ENCODE measurements around the gene ARAP1. TPM values are rescaled to one million over a fixed set of nuclear protein-coding genes. Genes with fewer than 3 reads are reported as not detected.

Gene ARAP1
- total and polyA plus RNA-seq, 2 of the 8 experiments (the other 6 are each of a cell fraction or from before 2014, with no cell fraction given): 25.7 to 61.6 TPM

- no peak for TF ChIP-seq SAP30 (IDR thresholded peaks at IDR 0.05; ENCODE audit: insufficient read depth, insufficient replicate concordance, low read length)
Measured at GRCh38 chr11:72747289-72747855, 4.8 kb downstream of the ARAP1 start (continued).

All from H1 (cell line).